HG03378 (cell line): ENCODE results near the gene ZBTB20.

Experiments
- ATAC-seq: cut with Tn5 transposase; IDR thresholded peaks from one replicate; pipeline ENCODE4 v1.9.1; 2021; ENCODE audit warnings: mild to moderate bottlenecking, moderate library complexity; ENCODE audit not compliant: unreplicated experiment

Gene ZBTB20

GRCh38 chr3:114941626-114942309, 205.3 kb downstream of the ZBTB20 start:
- no peak for ATAC-seq

- no peak for ATAC-seq
These were observed 207.2 kb downstream of the ZBTB20 start for GRCh38 chr3:114939920-114940319.

GRCh38 chr3:114933407-114933806, 213.7 kb downstream of the ZBTB20 start:
- no peak for ATAC-seq

DNA sequence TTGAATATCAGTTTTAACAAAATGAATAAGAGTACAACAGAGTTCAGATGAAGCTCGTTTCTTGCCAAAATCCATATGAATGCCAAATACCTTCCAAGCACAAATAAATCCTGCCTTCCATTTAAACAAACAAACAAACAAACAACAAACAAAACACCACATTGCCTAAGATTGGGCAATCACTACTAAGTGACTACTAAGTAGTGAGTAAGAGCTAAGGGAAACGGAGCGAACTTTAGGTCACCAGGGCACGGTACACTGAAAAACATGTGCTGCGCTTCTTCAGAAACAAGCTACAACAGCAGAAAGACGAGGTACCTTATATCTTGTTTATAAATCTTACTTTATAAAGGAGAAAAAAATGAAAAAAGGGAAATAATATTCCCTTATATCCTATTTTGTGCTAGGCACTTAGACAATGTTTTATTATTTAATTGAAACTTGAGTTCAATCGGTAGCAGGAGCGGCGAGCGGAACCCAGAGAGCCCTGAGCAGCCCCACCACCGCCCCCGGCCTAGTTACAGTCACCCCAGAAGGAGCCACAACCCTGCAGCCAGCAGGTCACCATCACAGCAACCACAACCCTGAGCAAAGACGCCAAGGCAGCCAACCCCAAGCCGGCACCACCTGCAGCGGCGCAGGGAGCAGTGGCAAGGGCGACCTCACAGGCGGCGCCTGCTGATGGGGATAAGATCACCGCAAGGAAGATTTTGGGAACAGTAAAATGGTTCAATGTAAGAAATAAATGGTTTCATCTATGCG, 216.9 kb downstream of the ZBTB20 start:
- ATAC-seq, result no peak

DNA sequence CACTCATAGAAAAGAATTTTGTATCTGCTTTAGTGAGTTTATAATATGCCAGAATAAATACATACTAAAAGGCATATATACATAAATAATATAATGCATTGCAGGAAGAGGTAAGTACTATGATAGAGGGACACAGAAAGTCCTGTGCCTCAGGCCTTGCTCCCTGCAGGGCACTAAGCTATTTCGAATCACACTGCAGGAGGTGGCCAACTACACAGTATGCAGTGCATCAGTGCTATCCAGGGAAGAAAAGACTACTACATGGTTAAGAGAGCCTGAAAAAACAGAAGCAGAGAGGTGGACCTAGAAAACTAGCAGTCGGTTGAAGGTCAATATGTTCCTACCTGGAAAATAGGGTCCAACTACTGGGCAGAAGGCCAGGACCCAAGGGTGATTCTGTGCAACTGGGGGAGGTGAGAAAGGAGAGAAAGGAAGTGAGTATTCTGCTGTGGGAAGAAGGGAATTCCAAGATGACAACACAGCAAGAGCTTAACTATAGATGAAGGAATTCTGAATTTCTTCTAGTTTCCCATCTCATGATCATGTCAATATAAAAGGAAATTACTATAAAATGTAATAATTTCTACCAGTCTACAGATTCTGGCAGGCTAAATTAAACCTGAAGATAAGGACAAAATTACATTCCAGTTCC, 218.0 kb downstream of the ZBTB20 start:
- no peak for ATAC-seq

DNA sequence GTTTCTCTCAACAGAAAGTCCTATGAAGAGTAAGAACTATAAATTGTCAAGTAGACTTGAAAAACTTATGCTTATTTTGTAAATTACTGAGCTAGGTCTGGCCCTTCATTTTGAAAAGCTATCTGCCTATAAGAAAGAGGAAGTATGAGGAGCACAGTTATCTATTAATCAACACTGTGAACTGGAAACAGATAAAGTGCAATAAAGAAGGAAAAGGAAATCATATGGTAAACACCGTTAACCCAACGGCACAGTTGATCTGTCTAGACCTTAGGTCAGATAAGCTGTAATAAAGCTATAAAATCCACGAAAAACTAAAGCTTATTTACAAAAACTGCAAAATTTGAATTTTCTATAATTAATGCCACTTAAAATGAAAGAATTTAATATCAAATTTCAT, 242.5 kb downstream of the ZBTB20 start:
- ATAC-seq, result no peak

DNA sequence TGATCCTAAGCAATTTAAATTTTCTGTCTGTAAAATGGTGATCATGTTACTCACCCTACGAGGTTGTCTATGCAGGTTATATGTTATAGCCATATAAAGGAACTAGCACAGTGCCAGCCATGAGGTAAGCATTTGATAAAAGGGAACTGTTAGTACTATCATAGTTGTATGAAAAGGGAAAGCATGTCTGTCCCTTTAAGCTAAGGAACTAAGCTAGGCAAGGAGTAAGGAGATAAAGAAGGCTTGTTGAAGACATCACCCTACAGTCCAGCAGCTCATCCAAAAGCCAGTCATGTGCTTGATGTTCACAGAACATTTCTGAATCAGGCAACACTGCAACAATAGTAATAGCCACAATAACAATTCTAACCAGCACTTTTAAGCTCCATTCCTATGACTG, 243.9 kb downstream of the ZBTB20 start:
- no peak for ATAC-seq

- peak; percentile 63 for ATAC-seq
These were observed 244.4 kb downstream of the ZBTB20 start for GRCh38 chr3:114902691-114903101.

- no peak for ATAC-seq
These were observed 246.2 kb downstream of the ZBTB20 start for GRCh38 chr3:114900908-114901307.

GRCh38 chr3:114899186-114899931, 247.7 kb downstream of the ZBTB20 start:
- no peak for ATAC-seq

GRCh38 chr3:114896978-114897377, 250.1 kb downstream of the ZBTB20 start:
- ATAC-seq, result no peak

DNA sequence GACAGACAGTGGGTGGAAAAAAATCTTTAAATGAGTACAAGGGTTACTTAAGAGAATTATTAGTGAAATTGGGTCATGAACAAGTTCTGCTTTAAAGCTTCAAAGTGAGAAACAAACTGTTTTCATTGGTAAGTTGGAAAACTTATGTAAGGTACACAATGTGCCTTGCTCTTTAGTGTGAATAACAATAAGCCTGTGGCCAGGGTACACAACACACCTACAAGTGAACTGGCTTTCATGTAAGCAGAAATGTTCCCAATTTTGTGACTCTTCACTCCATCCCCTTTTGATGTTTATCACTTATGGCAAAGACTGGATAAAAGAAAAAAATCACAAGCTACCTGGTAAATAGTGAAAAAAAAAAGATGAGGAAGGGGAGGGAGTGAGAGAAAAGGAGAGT, 253.7 kb downstream of the ZBTB20 start:
- ATAC-seq, result no peak

GRCh38 chr3:114892880-114893279, 254.2 kb downstream of the ZBTB20 start:
- ATAC-seq, result no peak

- ATAC-seq, result no peak
These were observed 254.8 kb downstream of the ZBTB20 start for GRCh38 chr3:114892131-114892879.

GRCh38 chr3:114887806-114888205, 259.3 kb downstream of the ZBTB20 start:
- ATAC-seq, result no peak

DNA sequence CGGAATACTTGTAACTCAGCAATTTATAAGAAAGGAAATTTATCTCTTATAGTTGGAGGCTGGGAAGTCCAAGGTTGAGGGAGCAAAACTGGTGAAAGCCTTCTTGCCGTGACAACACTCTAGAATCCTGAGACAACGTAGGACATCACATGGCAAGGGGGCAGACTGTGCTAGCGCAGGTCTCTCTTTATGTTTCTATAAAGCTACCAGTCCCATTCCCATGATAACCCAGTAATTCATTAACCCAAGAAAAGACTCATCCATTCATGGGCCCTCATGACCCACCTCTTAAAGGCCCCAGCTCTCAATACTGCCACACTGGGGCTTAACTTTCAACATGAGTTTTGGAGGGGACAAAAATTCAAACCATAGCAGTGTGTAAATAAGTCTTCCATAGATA, 260.2 kb downstream of the ZBTB20 start:
- no peak for ATAC-seq

GRCh38 chr3:114884213-114884923, 262.7 kb downstream of the ZBTB20 start:
- ATAC-seq, result no peak

DNA sequence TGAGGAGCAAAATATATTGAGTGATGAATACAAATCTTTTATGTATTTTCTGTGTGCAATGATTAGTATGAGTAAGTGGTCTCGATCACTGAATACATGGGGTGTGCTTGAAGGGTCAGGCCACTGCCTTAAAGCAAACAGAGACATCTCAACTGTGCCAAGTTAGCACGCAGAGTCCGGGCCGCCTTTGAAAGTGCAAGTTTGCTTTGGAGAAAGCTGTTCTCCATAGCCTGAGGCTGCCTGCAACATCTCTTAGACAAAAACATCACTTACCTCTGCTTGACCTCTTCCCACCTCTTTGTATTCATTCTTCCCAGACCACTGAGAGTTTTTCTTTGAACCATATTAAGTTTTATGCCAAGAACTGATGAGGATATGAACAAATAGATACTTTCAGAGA, 267.0 kb downstream of the ZBTB20 start:
- no peak for ATAC-seq

GRCh38 chr3:114879059-114880031, 267.7 kb downstream of the ZBTB20 start:
- peak; percentile 86 for ATAC-seq
